Subcutaneous abdominal adipose tissue (tissue), 5 donors: Measurements from ENCODE around the gene AOAH.

Source experiments
- H3K27ac ChIP-seq: one replicate; pipeline ENCODE4 v1.7.0; 2013; ENCODE audit warnings: low read depth, mild to moderate bottlenecking, inconsistent platforms, low read length, moderate library complexity
- H3K27me3 ChIP-seq, 5 donors: one replicate each; pipeline ENCODE4 v1.7.0; 2013; ENCODE audit warnings: low read length in 5 of 5, inconsistent platforms in 1 of 5; ENCODE audit not compliant: control insufficient read depth in 5 of 5, insufficient read depth in 4 of 5
- H3K36me3 ChIP-seq, 5 donors: one replicate each; pipeline ENCODE4 v1.7.0; 2013; ENCODE audit warnings: low read length in 5 of 5; ENCODE audit not compliant: control insufficient read depth in 5 of 5, insufficient read depth in 5 of 5
- H3K4me1 ChIP-seq, 5 donors: one replicate each; pipeline ENCODE4 v1.7.0; 2013; ENCODE audit warnings: low read length in 5 of 5, mild to moderate bottlenecking in 3 of 5, moderate library complexity in 1 of 5; ENCODE audit not compliant: control insufficient read depth in 5 of 5, insufficient read depth in 5 of 5
- H3K4me3 ChIP-seq, 5 donors: one replicate each; pipeline ENCODE4 v1.7.0; 2013; ENCODE audit warnings: low read length in 5 of 5, low read depth in 1 of 5
- H3K9ac ChIP-seq, 5 donors: one replicate each; pipeline ENCODE4 v1.7.0; 2013; ENCODE audit warnings: low read length in 5 of 5, mild to moderate bottlenecking in 4 of 5, moderate library complexity in 3 of 5
- H3K9me3 ChIP-seq, 5 donors: one replicate each; pipeline ENCODE4 v1.7.0; 2013; ENCODE audit warnings: low read length in 5 of 5; ENCODE audit not compliant: control insufficient read depth in 5 of 5
- donor health status: healthy.
- donor health status: healthy.
- donor health status: healthy.
- donor health status: healthy.
- donor health status: healthy.

Gene AOAH

GRCh38 chr7:36546331-36546730 lies 178.0 kb downstream of the AOAH start:
- no peaks in the 10 kb centered on the region for H3K9me3 ChIP-seq
- H3K4me3 ChIP-seq, result no peak overlapping the region
- no peaks in the 10 kb centered on the region for H3K4me1 ChIP-seq
- peaks cover 0 to 5% (median 0%) of the 10 kb centered on the region in 5 donors for H3K36me3 ChIP-seq
- no peak overlapping the region for H3K9ac ChIP-seq
- H3K27ac ChIP-seq, result no peak overlapping the region
- H3K27me3 ChIP-seq, result peaks cover 0 to 4% (median 0%) of the 10 kb centered on the region in 5 donors

- Histone ChIP-seq H3K4me3 (no peak overlapping the region), H3K27me3 (peaks cover 0 to 4% (median 0%) of the 10 kb centered on the region in 5 donors), H3K36me3 (peaks cover 0 to 8% (median 0%) of the 10 kb centered on the region in 5 donors), H3K27ac (no peak overlapping the region), H3K4me1 (no peaks in the 10 kb centered on the region), H3K9ac (no peak overlapping the region), H3K9me3 (no peaks in the 10 kb centered on the region)
Observed at GRCh38 chr7:36545291-36545690, 179.0 kb downstream of the AOAH start.

GRCh38 chr7:36538126-36538525 lies 186.2 kb downstream of the AOAH start:
- no peak overlapping the region for H3K27ac ChIP-seq
- no peaks in the 10 kb centered on the region for H3K9me3 ChIP-seq
- no peaks in the 10 kb centered on the region for H3K27me3 ChIP-seq
- H3K9ac ChIP-seq, result no peak overlapping the region
- H3K4me3 ChIP-seq, result no peak overlapping the region
- peaks cover 0 to 6% (median 0%) of the 10 kb centered on the region in 5 donors for H3K4me1 ChIP-seq
- peaks cover 0 to 5% (median 0%) of the 10 kb centered on the region in 5 donors for H3K36me3 ChIP-seq

GRCh38 chr7:36535866-36536664 lies 188.2 kb downstream of the AOAH start:
- Histone ChIP-seq H3K4me1 (peaks cover 0 to 6% (median 0%) of the 10 kb centered on the region in 5 donors), H3K36me3 (peaks cover 0 to 5% (median 0%) of the 10 kb centered on the region in 5 donors), H3K27ac (no peak overlapping the region), H3K4me3 (no peak overlapping the region), H3K27me3 (no peaks in the 10 kb centered on the region), H3K9ac (no peak overlapping the region), H3K9me3 (no peaks in the 10 kb centered on the region)

- Histone ChIP-seq H3K4me1 (peaks cover 0 to 6% (median 0%) of the 10 kb centered on the region in 5 donors), H3K4me3 (no peak overlapping the region), H3K9me3 (no peaks in the 10 kb centered on the region), H3K27ac (no peak overlapping the region), H3K36me3 (no peaks in the 10 kb centered on the region), H3K9ac (no peak overlapping the region), H3K27me3 (no peaks in the 10 kb centered on the region)
Observed at GRCh38 chr7:36533717-36534116, 190.6 kb downstream of the AOAH start.

- Histone ChIP-seq H3K27me3 (no peaks in the 10 kb centered on the region), H3K27ac (no peak overlapping the region), H3K36me3 (no peaks in the 10 kb centered on the region), H3K4me3 (no peak overlapping the region), H3K9ac (no peak overlapping the region), H3K4me1 (peaks cover 0 to 4% (median 0%) of the 10 kb centered on the region in 5 donors), H3K9me3 (no peaks in the 10 kb centered on the region)
Observed at GRCh38 chr7:36532981-36533499, 191.3 kb downstream of the AOAH start.

GRCh38 chr7:36531951-36532350 lies 192.3 kb downstream of the AOAH start:
- Histone ChIP-seq H3K9me3 (no peaks in the 10 kb centered on the region), H3K27me3 (no peaks in the 10 kb centered on the region), H3K4me1 (no peaks in the 10 kb centered on the region), H3K27ac (no peak overlapping the region), H3K36me3 (no peaks in the 10 kb centered on the region), H3K4me3 (no peak overlapping the region), H3K9ac (no peak overlapping the region)

- Histone ChIP-seq H3K27ac (no peak overlapping the region), H3K27me3 (no peaks in the 10 kb centered on the region), H3K9me3 (no peaks in the 10 kb centered on the region), H3K36me3 (no peaks in the 10 kb centered on the region), H3K4me3 (no peak overlapping the region), H3K9ac (no peak overlapping the region), H3K4me1 (no peaks in the 10 kb centered on the region)
Observed at GRCh38 chr7:36530456-36530855, 193.8 kb downstream of the AOAH start.

GRCh38 chr7:36527549-36527913 lies 196.8 kb downstream of the AOAH start:
- no peaks in the 10 kb centered on the region for H3K36me3 ChIP-seq
- H3K27me3 ChIP-seq, result peaks cover 0 to 5% (median 0%) of the 10 kb centered on the region in 5 donors
- no peaks in the 10 kb centered on the region for H3K9me3 ChIP-seq
- no peak overlapping the region for H3K4me3 ChIP-seq
- no peak overlapping the region for H3K27ac ChIP-seq
- H3K4me1 ChIP-seq, result no peaks in the 10 kb centered on the region
- no peak overlapping the region for H3K9ac ChIP-seq

GRCh38 chr7:36526863-36527548 lies 197.3 kb downstream of the AOAH start:
- no peaks in the 10 kb centered on the region for H3K36me3 ChIP-seq
- no peak overlapping the region for H3K27ac ChIP-seq
- no peaks in the 10 kb centered on the region for H3K4me1 ChIP-seq
- H3K9ac ChIP-seq, result no peak overlapping the region
- no peak overlapping the region for H3K4me3 ChIP-seq
- H3K9me3 ChIP-seq, result no peaks in the 10 kb centered on the region
- peaks cover 0 to 5% (median 2%) of the 10 kb centered on the region in 5 donors for H3K27me3 ChIP-seq
